ENCODE data around the gene TCF4.

TCF4 gene

GRCh38 chr18:55395799-55396198 lies 192.2 kb downstream of the TCF4 start:
- H3K4me3 ChIP-seq (ENCODE audit: low read depth, low read length) = no peak overlapping the region
- no peak for TF ChIP-seq CTCF (IDR thresholded peaks at IDR 0.05; ENCODE audit: borderline replicate concordance, insufficient read depth, low read depth, low read length)

- no peak for TF ChIP-seq CTCF (IDR thresholded peaks at IDR 0.05; ENCODE audit: borderline replicate concordance, insufficient read depth, low read depth, low read length)
Observed at GRCh38 chr18:55390898-55391297, 197.1 kb downstream of the TCF4 start.

GRCh38 chr18:55387139-55387984 lies 200.6 kb downstream of the TCF4 start:
- no peak for TF ChIP-seq CTCF (IDR thresholded peaks at IDR 0.05; ENCODE audit: borderline replicate concordance, insufficient read depth, low read depth, low read length)

More at GRCh38 chr18:55390898-55391297, 197.1 kb downstream of the TCF4 start:
- H3K4me3 ChIP-seq (ENCODE audit: low read depth, low read length) = no peak overlapping the region

GRCh38 chr18:55386545-55386944 lies 201.4 kb downstream of the TCF4 start:
- TF ChIP-seq CTCF (IDR thresholded peaks at IDR 0.05; ENCODE audit: borderline replicate concordance, insufficient read depth, low read depth, low read length) = no peak
- no peak overlapping the region for H3K4me3 ChIP-seq (ENCODE audit: low read depth, low read length)

More at GRCh38 chr18:55387139-55387984, 200.6 kb downstream of the TCF4 start:
- no peak overlapping the region for H3K4me3 ChIP-seq (ENCODE audit: low read depth, low read length)

GRCh38 chr18:55385770-55386169 lies 202.2 kb downstream of the TCF4 start:
- H3K4me3 ChIP-seq (ENCODE audit: low read depth, low read length) = no peak overlapping the region
- no peak for TF ChIP-seq CTCF (IDR thresholded peaks at IDR 0.05; ENCODE audit: borderline replicate concordance, insufficient read depth, low read depth, low read length)

GRCh38 chr18:55384551-55385275 lies 203.3 kb downstream of the TCF4 start:
- H3K4me3 ChIP-seq (ENCODE audit: low read depth, low read length) = no peak overlapping the region
- peak; percentile 72 for TF ChIP-seq CTCF (IDR thresholded peaks at IDR 0.05; ENCODE audit: borderline replicate concordance, insufficient read depth, low read depth, low read length)
